ENCODE data around the gene DRC1. TPM values are rescaled to one million over a fixed set of nuclear protein-coding genes. Genes with fewer than 3 reads are reported as not detected.

Gene DRC1
- total RNA-seq, 2 experiments from 2014 or later, result not detected

- POLR2A ChIA-PET, result interaction anchor here (0.5 to 0.9 kb wide), 3 partner anchors 11 to 649 kb away, joined by 3 to 6 read pairs (median 4); no protein-coding TSS in a partner anchor
Observed at GRCh38 chr2:26409785-26410184, 8.1 kb downstream of the DRC1 start.

DNA sequence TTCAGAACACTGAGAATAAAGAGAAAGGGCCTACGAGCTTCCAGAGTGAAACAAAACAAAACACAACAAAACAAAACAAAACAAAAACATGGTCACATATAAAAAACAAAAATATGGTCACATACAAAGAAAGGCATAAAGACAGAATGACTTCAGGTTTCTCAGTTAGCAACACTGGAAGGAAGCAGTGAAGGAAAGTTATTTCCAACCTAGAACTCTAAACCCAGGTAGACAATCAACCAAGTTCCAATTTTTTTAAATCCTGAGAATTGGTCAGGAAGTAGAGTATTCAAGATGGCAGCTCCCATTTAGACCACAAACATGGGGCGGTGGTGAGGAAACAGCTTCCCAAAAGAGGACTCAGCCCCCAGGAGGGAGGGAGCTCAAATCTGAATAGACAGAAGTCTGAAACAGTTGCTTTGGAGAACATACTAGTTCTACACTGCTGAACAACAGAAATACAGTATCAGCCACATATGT lies 9.1 kb downstream of the DRC1 start:
- H3K27ac ChIP-seq (ENCODE audit: low read depth, low read length, poor library complexity, severe bottlenecking), result no peak overlapping the region
- no TSS peak for BruUV-seq (replicated peaks)
- CTCF ChIA-PET (ENCODE audit: unreplicated experiment), result no interaction called here

More at GRCh38 chr2:26409785-26410184, 8.1 kb downstream of the DRC1 start:
- Histone ChIP-seq H4K20me1 (ENCODE audit: insufficient read depth, low read length) (no peaks in the 10 kb centered on the region; the same call in 1 of the 2 replicates), H3K27ac (ENCODE audit: low read depth, low read length, poor library complexity, severe bottlenecking) (no peak overlapping the region), H3K9me3 (ENCODE audit: low read length) (no peaks in the 10 kb centered on the region), H2AFZ (ENCODE audit: low read length) (no peak overlapping the region), H3K79me2 (ENCODE audit: insufficient read depth, low read depth, low read length) (no peaks in the 10 kb centered on the region), H3K4me1 (ENCODE audit: insufficient read depth, low read length, poor library complexity, severe bottlenecking) (no peaks in the 10 kb centered on the region), H3K9me2 (ENCODE audit: insufficient read depth, low read length) (no peaks in the 10 kb centered on the region), H3K36me3 (ENCODE audit: insufficient read depth, low read length) (no peaks in the 10 kb centered on the region), H3K4me2 (ENCODE audit: low read length) (no peak overlapping the region), H3K4me3 (ENCODE audit: low read depth, low read length, poor library complexity, severe bottlenecking) (no peak overlapping the region)
- DNase-seq (ENCODE audit: low spot score), result no peak
- TF ChIP-seq EZH2phosphoT487 (IDR thresholded peaks at IDR 0.05; ENCODE audit: borderline replicate concordance, low read depth, low read length), result no peak
- TF ChIP-seq, protein P1, sequence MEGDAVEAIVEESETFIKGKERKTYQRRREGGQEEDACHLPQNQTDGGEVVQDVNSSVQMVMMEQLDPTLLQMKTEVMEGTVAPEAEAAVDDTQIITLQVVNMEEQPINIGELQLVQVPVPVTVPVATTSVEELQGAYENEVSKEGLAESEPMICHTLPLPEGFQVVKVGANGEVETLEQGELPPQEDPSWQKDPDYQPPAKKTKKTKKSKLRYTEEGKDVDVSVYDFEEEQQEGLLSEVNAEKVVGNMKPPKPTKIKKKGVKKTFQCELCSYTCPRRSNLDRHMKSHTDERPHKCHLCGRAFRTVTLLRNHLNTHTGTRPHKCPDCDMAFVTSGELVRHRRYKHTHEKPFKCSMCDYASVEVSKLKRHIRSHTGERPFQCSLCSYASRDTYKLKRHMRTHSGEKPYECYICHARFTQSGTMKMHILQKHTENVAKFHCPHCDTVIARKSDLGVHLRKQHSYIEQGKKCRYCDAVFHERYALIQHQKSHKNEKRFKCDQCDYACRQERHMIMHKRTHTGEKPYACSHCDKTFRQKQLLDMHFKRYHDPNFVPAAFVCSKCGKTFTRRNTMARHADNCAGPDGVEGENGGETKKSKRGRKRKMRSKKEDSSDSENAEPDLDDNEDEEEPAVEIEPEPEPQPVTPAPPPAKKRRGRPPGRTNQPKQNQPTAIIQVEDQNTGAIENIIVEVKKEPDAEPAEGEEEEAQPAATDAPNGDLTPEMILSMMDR (conservative IDR thresholded peaks at IDR 0.05; ENCODE audit: low read length), result no peak
- BruUV-seq (replicated peaks), result no TSS peak
- intact Hi-C loops (cut with micrococcal nuclease; ENCODE audit: unreplicated experiment), result no loop called here
- CTCF ChIA-PET (ENCODE audit: unreplicated experiment), result no interaction called here

DNA sequence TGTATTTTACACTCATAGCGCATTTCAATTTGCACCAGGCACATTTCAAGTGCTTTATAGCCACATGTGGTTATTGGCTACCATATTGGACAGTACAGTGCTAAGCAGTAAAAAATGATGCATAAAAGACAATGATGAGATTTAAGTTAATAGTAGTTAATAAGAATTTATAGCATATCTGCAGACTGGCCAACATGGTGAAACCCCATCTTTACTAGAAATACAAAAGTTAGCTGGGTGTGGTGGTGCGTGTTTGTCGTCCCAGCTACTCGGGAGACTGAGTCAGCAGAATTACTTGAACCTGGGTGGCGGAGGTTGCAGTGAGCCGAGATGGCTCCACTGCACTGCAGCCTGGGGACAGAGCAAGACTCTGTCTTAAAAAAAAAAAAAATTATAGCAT lies 9.7 kb downstream of the DRC1 start:
- BruUV-seq (replicated peaks), result no TSS peak
- H3K79me2 ChIP-seq (ENCODE audit: insufficient read depth, low read depth, low read length), result no peaks in the 10 kb centered on the region
- no peak overlapping the region for H3K27ac ChIP-seq (ENCODE audit: low read depth, low read length, poor library complexity, severe bottlenecking)
- no peaks in the 10 kb centered on the region for H3K4me1 ChIP-seq (ENCODE audit: insufficient read depth, low read length, poor library complexity, severe bottlenecking)
- intact Hi-C loops (cut with micrococcal nuclease; ENCODE audit: unreplicated experiment), result no loop called here
- peak overlapping the region; percentile 47; the same call in 1 of the 2 replicates for H3K4me2 ChIP-seq (ENCODE audit: low read length)
- H4K20me1 ChIP-seq (ENCODE audit: insufficient read depth, low read length), result no peaks in the 10 kb centered on the region; the same call in 1 of the 2 replicates
- TF ChIP-seq EZH2phosphoT487 (IDR thresholded peaks at IDR 0.05; ENCODE audit: borderline replicate concordance, low read depth, low read length), result no peak
- TF ChIP-seq, protein P1 (conservative IDR thresholded peaks at IDR 0.05; ENCODE audit: low read length), result no peak
- POLR2A ChIA-PET, result no interaction called here
- H2AFZ ChIP-seq (ENCODE audit: low read length), result no peak overlapping the region
- H3K9me3 ChIP-seq (ENCODE audit: low read length), result no peaks in the 10 kb centered on the region
- H3K36me3 ChIP-seq (ENCODE audit: insufficient read depth, low read length), result no peaks in the 10 kb centered on the region
- no peak overlapping the region for H3K4me3 ChIP-seq (ENCODE audit: low read depth, low read length, poor library complexity, severe bottlenecking)
- CTCF ChIA-PET (ENCODE audit: unreplicated experiment), result no interaction called here
- no peak for DNase-seq (ENCODE audit: low spot score)
- no peaks in the 10 kb centered on the region for H3K9me2 ChIP-seq (ENCODE audit: insufficient read depth, low read length)

More for the DNA sequence above, 9.1 kb downstream of the DRC1 start:
- intact Hi-C loops (cut with micrococcal nuclease; ENCODE audit: unreplicated experiment), result no loop called here
- H3K4me1 ChIP-seq (ENCODE audit: insufficient read depth, low read length, poor library complexity, severe bottlenecking), result no peaks in the 10 kb centered on the region
- no peak for DNase-seq (ENCODE audit: low spot score)
- no peak for TF ChIP-seq EZH2phosphoT487 (IDR thresholded peaks at IDR 0.05; ENCODE audit: borderline replicate concordance, low read depth, low read length)
- TF ChIP-seq, protein P1 (conservative IDR thresholded peaks at IDR 0.05; ENCODE audit: low read length), result no peak
- H3K36me3 ChIP-seq (ENCODE audit: insufficient read depth, low read length), result no peaks in the 10 kb centered on the region
- POLR2A ChIA-PET, result no interaction called here
- H3K4me3 ChIP-seq (ENCODE audit: low read depth, low read length, poor library complexity, severe bottlenecking), result no peak overlapping the region
- no peak overlapping the region for H2AFZ ChIP-seq (ENCODE audit: low read length)
- H4K20me1 ChIP-seq (ENCODE audit: insufficient read depth, low read length), result no peaks in the 10 kb centered on the region; the same call in 1 of the 2 replicates
- H3K79me2 ChIP-seq (ENCODE audit: insufficient read depth, low read depth, low read length), result no peaks in the 10 kb centered on the region
- no peaks in the 10 kb centered on the region for H3K9me2 ChIP-seq (ENCODE audit: insufficient read depth, low read length)
- H3K4me2 ChIP-seq (ENCODE audit: low read length), result no peak overlapping the region
- H3K9me3 ChIP-seq (ENCODE audit: low read length), result no peaks in the 10 kb centered on the region
